Inflammatory macrophage (primary cell): ENCODE results near the gene CBFA2T2.
A peak's percentile ranks its signal among the peaks of the same experiment; 100 is the strongest.

Experiments used
- DNase-seq, 2 donors: peaks; one replicate each; pipeline ENCODE4 v3.0.0-alpha.2; 2020 to 2022

CBFA2T2 gene

DNA sequence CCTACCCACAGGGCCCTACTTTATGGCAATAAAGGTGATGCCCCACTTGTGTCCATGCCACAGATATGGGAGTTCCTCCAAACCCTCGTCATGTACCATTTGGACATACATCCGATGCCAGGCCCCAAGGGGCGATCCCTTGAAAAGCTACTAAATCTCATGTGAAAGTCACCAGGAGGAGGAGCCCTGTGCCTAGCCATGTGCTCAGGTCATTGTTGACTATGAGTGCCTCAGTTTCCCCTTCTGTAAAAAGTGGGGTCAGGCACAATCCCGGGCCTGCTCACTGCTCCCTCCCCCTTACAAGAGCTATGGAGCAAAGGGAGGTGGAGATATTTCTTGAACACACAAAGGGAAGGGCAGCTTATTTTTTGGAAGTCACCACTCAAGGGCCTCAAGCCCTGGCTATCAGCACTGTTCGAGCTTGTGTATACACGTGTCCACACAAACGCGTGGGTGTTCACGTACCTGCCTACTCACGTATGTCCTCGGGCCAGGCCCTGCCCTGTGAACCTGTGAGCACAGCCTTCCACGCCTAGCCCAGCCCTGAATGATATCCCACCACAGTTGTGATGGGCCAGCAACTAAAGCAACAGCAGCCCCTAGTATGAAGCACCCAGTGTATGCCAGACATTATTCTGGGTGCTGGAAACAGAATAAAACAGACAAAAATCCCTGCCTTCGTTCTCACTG lies 178.7 kb downstream of the CBFA2T2 start:
- DNase-seq = no peak

DNA sequence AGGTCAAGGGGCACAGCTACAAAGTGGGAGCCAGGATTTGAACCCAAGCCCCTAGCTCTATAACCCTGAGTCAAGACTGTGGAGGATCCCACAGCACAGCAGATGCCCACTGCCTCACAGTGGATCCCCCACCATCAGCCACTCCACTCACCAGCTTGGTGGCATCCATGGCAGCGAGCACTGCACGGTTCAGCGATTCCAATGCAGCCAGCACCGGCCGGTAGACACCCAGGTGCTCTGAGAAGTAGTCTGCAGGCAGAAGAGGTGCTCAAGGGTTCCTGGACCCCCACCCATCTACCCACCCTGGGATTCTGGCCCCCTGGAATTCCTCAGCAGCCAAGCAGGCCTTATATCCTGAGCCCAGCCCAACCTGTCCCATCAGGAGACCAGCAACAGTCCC lies 179.3 kb downstream of the CBFA2T2 start:
- DNase-seq = no peak

DNA sequence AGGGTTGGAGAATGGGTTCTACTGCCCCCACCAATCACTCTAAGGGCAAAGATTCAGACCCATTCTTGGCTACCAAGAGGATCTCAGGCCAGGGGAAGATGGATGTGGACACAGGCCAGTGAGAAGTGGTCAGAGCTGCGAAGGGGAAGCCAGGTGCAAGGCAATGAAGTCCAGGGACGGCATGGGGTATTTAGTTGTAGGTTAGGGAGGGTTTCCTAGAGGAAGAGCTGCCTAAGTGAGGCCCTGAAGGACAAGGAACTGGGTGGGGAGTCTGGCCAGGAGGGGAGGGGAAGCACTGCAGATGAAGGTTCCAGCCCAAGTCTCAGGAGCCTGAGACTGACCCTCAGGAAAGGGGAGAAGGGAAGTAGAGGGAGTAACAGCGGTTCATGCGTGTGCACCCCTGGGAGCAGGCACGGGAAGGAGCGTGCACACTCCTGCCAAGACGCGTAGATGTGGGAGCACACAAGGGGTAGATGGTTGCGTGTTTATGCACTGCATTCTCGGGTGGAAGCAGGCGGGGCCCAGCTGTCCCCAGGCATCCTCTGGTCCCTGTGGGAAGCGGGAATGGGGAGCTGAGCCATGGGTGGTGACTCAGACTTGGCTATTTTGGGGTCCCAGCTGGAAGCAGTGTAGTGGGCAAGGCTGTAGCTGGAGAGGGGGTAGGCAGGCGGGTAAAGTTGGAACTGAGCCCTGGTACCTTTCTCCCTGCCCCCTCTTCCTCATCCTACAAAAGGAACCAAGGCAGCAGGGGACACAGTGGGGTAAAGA lies 180.2 kb downstream of the CBFA2T2 start:
- DNase-seq = no peak

GRCh38 chr20:33670715-33671499 lies 181.0 kb downstream of the CBFA2T2 start:
- DNase-seq = no peak

GRCh38 chr20:33671573-33672288 lies 181.8 kb downstream of the CBFA2T2 start:
- no peak for DNase-seq

DNA sequence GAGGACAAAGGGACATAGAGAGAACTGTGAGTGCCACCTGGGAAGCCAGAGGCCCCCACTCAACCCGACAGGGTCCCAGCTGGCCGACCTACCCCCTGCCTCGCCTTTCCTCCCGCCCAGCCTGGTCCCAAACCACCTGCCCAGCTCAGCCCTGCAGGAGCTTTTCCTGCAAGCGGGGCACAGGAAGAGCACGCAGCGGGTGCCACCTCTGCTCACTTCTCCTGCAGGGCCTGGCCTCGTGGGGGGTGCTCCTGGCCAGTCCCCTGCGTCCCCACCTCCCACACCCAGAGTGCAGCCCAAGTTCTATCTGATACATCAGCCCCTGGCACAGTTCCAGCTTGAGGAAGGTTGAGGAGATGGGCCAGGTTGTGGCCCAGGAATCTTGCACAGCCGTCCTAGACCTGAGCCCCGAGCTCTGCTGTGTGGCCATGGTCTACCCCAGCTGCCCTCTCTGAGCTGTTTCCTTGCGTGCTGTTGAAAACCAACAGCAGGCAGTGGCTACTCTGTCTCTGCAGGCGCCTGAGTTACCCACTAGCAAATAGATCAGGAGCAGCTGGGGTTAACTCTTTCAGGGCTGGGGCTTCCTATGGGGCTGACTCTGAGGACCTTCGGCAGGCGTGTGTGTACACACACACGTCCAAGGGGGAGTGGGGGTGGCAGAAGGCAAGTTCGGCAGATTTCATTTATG lies 182.7 kb downstream of the CBFA2T2 start:
- DNase-seq = no peak

- no peak for DNase-seq
Observed at GRCh38 chr20:33673114-33673409, 183.2 kb downstream of the CBFA2T2 start.

GRCh38 chr20:33673410-33674293 lies 183.8 kb downstream of the CBFA2T2 start:
- DNase-seq = peak in 1 of 2 donors; percentile 63

- peak; percentile 58 to 84 for DNase-seq
Observed at GRCh38 chr20:33674294-33675135, 184.6 kb downstream of the CBFA2T2 start, which contains the start of gene NECAB3. TSS of gene NECAB3 (minus strand) at chr20:33674428. CDS start at chr20:33674352, 76 bp downstream.

DNA sequence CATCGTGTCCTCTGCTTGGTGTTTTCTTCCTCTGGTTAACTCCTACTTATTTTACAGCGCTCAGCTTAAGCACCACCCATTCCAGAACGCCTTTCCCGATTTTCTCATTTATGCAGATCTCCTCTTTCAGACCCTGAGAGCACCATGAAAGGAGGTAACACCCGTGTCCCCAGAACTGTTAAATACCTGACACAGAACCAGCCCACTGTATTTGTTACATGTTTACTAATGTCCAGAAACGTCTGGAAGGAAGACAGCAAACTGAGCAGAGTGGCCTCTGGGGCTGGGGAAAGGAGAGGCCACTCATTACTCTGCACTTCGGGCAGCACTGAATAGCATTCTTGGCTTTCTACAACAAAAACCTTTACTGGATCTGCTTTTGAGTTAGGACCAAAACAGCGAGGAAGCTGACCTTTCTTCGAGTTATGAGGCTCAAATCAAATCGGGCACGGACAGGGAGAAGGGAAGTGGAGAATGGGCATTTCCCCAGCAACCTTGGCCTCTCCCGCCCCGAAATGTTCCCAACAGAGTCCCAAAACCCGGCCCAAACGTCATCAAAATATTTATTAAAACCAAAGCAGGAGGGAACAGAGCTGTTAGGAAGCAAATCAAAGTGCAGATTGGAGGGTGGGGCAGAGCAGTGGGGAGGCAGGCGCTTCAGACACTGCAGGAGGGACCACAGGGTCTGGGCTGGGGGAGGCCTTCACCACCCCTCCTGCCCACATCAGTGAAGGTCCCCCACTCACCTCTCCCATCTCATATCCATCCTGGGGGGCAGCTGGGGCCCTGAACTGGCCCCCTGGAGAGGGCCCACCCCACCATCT lies 185.5 kb downstream of the CBFA2T2 start:
- no peak for DNase-seq

DNA sequence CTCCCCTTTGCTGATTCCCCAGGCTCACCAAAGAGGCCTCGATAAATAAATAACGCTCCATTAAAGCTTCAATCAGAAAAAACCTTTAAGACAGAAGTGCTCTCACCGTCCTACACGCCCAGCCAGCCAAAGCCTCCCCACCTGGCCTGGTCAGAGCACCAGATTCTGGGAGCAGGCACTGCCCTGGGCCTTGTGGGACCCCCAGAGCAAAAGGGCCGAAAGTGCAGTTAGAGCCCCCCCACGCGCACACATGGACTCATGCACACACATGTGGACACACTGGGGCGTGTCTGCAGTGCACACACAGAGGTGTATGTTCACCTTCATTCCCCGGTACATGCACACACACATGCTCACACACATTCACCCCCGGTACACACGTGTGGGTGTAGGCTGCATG lies 186.2 kb downstream of the CBFA2T2 start:
- DNase-seq = no peak

DNA sequence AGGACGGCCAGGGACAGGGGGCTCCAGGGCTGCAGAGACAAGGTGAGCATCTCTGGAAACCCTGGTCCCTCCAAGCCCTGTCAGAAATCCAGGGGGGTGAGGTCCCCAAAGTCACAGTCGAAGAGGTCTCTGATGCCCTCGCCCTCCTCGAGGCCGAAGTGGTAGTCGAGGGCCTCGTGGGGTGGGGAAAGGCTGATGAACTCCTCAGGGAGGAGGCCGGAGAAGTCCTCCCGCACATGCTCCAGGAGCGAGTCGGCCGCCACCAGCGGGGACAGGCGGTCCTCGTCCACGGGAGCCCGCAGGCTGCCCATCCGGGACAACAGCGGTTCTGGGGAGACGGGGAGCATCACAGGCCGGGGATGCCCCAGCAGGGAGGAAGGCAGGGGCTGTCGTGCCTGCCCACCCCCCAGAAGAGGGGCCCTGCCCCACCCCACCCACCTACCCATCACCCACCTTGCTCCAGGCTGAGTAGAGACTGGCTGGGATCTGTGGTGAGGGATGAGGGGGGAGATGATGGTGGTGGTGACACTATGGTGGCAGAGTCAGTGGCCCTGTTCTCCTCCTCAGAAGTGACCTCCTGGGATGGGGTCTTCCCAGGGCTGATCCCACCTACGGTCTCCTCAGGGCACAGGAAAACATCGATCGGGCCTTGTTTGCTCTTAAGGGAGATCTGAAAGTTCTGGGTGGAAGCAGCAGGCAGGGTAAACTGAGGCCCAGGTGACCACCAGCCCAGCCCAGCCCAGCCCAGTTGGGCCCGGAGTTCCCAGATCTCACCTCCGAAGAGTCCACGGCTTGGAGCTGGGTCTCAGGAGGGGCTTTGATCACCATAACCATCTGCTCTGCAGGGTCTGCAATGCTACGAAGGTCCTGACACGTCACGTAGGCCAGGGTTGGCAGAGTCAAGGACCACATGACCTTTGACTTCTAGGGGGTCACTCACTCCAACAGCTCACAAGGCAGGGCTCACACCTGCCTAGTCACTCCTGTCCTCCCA lies 187.1 kb downstream of the CBFA2T2 start:
- DNase-seq = no peak

GRCh38 chr20:33677991-33678702 lies 188.3 kb downstream of the CBFA2T2 start:
- no peak for DNase-seq

DNA sequence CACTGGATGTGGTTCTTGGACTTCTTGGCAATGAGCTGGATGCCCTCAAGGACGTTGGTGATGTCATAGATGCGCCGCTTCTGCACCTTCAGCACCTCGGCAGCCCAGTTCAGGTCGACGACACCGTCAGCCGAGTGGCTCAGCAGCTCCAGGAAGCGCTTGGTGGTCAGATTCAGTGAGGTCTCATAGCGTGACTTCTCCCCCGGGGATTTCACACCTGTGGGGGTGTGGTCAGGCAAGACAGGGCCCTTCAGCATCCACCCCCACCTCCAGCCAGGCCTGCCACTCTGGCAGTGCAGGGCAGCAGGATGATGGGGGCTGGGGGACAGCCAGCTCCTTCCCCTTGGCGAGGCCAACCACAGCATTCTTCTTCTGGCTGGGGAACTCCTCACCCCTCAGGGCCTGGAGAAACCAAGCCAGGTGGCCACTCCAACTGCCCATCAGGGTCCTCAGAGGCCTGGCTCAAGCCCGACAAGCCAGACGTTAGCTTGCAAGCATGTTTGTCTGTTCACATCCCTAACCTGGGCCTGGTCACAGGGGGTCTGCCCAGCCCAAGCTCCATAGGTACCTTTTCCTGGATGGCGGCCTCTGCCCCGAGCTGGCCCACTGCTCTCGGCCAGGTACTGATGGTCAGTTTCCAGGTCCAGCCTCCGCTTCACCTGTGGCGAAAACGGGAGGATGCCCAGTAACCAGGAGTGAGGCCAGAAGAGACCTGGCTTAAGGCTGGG lies 190.0 kb downstream of the CBFA2T2 start:
- no peak for DNase-seq

DNA sequence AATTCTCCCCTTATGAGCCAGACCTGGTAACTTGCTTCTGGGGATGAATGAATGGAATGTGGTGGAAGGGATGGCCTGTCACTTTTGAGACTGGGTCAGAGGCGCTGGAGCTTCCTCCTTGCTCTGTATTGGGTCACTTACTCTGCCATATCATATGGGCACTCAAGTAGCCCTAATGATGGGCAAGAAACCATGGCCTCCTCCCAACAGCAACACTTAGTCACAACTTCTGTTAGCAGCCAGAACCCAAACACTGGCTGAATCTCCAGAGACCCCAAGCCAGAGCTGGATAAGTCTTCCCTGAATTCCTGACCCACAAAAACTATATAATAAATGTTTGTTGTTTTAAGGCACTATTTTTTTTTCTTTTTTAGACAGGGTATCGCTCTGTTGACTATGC lies 190.8 kb downstream of the CBFA2T2 start:
- no peak for DNase-seq

- DNase-seq = no peak
Observed at GRCh38 chr20:33681288-33681687, 191.4 kb downstream of the CBFA2T2 start.
